OCI-LY7 (cell line): ENCODE measurements around the gene NAA10. TPM values are rescaled to one million over a fixed set of nuclear protein-coding genes. Genes with fewer than 3 reads are reported as not detected.

Experiments
- BruUV-seq: library from RNA; stranded (reverse); fragments of 400-500 nt; replicated peaks from 2 replicates; lab custom pipeline; 2021; lab: Mats Ljungman, UMichigan
- CTCF ChIA-PET: fragments of 300-600 bp; sonication (Branson Sonifier 250); formaldehyde crosslinking; loops from one replicate; lab custom pipeline; 2022; ENCODE audit warnings: antibody characterized with exemption; ENCODE audit not compliant: unreplicated experiment; lab: Charles Lee
- POLR2A ChIA-PET: fragments of 300-600 bp; sonication (Branson Sonifier 250); formaldehyde crosslinking; loops from one replicate; lab custom pipeline; 2022; ENCODE audit warnings: antibody characterized with exemption; lab: Charles Lee
- DNase-seq: peaks from one replicate; pipeline ENCODE4 v3.0.0-alpha.2; 2015; ENCODE audit warnings: low spot score
- H2AFZ ChIP-seq: fragments of 200-600 bp; sonication (generic), shearing (Covaris generic); 2 replicates; pipeline ENCODE4 v1.6.1; 2014; ENCODE audit warnings: mild to moderate bottlenecking, antibody characterized with exemption, low read length, moderate library complexity
- H3K27ac ChIP-seq: fragments of 200-600 bp; sonication (generic); 2 replicates; pipeline ENCODE4 v1.5.1; 2014; ENCODE audit warnings: mixed run types, low read depth, mild to moderate bottlenecking, moderate library complexity, low read length, inconsistent platforms; ENCODE audit not compliant: poor library complexity, severe bottlenecking
- H3K36me3 ChIP-seq: fragments of 200-600 bp; sonication (generic); 2 replicates; pipeline ENCODE4 v1.6.1; 2014; ENCODE audit warnings: mild to moderate bottlenecking, antibody characterized with exemption, low read length, moderate library complexity, mixed read lengths; ENCODE audit not compliant: insufficient read depth
- H3K4me1 ChIP-seq: fragments of 200-600 bp; sonication (generic); 2 replicates; pipeline ENCODE4 v1.5.1; 2014; ENCODE audit warnings: mild to moderate bottlenecking, low read length; ENCODE audit not compliant: insufficient read depth, poor library complexity, severe bottlenecking
- H3K4me2 ChIP-seq: fragments of 200-600 bp; sonication (generic); 2 replicates; pipeline ENCODE4 v1.6.1; 2014; ENCODE audit warnings: mild to moderate bottlenecking, low read length
- H3K4me3 ChIP-seq: fragments of 200-600 bp; sonication (generic); 2 replicates; pipeline ENCODE4 v1.5.1; 2014; ENCODE audit warnings: mild to moderate bottlenecking, low read depth, low read length; ENCODE audit not compliant: poor library complexity, severe bottlenecking
- H3K79me2 ChIP-seq: fragments of 200-600 bp; sonication (generic); 2 replicates; pipeline ENCODE4 v1.6.1; 2016; ENCODE audit warnings: low read depth, mild to moderate bottlenecking, low read length, moderate library complexity, mixed read lengths; ENCODE audit not compliant: insufficient read depth
- H3K9me2 ChIP-seq: fragments of 200-600 bp; sonication (generic); 2 replicates; pipeline ENCODE4 v1.6.1; 2016; ENCODE audit warnings: mild to moderate bottlenecking, low read length, mixed read lengths; ENCODE audit not compliant: insufficient read depth
- H3K9me3 ChIP-seq: fragments of 200-600 bp; sonication (generic); 2 replicates; pipeline ENCODE4 v1.6.1; 2014; ENCODE audit warnings: mild to moderate bottlenecking, mixed run types, low read length, mixed read lengths
- H4K20me1 ChIP-seq: fragments of 200-600 bp; sonication (generic); 2 replicates; pipeline ENCODE4 v1.6.1; 2014; ENCODE audit warnings: mild to moderate bottlenecking, antibody characterized with exemption, low read length, moderate library complexity, mixed read lengths; ENCODE audit not compliant: insufficient read depth
- EZH2phosphoT487 ChIP-seq: fragments of 200-600 bp; sonication (generic); IDR thresholded peaks from 2 replicates; pipeline ENCODE4 v1.6.1; 2018; ENCODE audit warnings: low read depth, borderline replicate concordance, mild to moderate bottlenecking, mixed run types, antibody characterized with exemption, low read length, moderate library complexity, mixed read lengths
- intact Hi-C: fragments of 100-400 bp; cut with micrococcal nuclease; formaldehyde crosslinking; loops from one replicate; pipeline ENCODE4 v1.10.0; 2022; ENCODE audit not compliant: unreplicated experiment
- total RNA-seq, 2 experiments: library from RNA; depleted of rRNA in 1 of 2; stranded (reverse); fragments of >200 nt in 1 of 2; shearing (Covaris generic) in 1 of 2; gene quantifications; 2 replicates each; pipeline ENCODE4 v1.2.3, GENCODE V29; 2014 to 2022
- TF ChIP-seq, protein P1 (sequence below): fragments of 200-600 bp; sonication (generic); conservative IDR thresholded peaks from 2 replicates; pipeline ENCODE4 v1.5.1; 2014; ENCODE audit warnings: mild to moderate bottlenecking, antibody characterized with exemption, low read length, moderate library complexity, mixed read lengths

The NAA10 gene
- total RNA-seq, 2 experiments from 2014 or later, result 82.7 to 105 TPM

DNA sequence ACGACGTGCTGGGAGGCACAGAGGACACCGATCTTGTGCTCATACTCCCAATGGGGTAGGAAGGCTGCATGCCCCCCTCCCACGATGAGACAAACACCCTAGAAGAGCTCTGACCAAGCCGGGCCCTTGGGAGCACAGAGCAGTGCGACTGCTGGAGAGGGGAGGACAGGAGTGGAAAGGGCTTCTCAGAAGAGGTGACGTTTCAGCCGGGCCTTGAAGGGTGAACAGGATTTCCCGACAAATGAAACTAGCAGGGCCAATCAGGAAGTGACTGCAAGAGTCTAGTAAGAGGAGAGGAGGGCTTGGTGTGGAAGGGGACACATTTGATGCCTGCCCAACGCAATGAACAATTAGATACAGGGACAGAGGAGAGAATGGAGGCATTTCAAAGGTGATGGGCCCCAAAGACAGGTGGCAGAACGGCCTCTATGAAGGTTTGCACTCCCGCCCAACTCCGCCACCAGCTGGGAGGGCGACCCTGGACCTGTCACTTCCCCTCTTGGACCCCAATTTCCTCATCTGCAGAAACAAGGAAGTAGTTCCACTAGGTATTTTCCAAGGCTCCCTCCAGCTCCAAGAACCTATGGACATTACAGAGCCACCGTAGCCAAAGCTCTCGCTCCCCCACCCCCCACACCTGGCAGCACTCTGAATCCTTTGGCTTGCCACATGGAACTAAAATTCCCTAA is 32.8 kb upstream of the NAA10 start:
- H3K79me2 ChIP-seq, result peaks cover 84% of the 10 kb centered on the region
- no peak overlapping the region for H2AFZ ChIP-seq
- CTCF ChIA-PET, result interaction anchor here (0.7 to 1.6 kb wide), 7 partner anchors 14 to 42 kb away, joined by 3 to 5 read pairs (median 3); partner anchors contain the start of gene RENBP
- peaks cover 14% of the 10 kb centered on the region; the same call in 1 of the 2 replicates for H4K20me1 ChIP-seq
- TF ChIP-seq, protein P1, sequence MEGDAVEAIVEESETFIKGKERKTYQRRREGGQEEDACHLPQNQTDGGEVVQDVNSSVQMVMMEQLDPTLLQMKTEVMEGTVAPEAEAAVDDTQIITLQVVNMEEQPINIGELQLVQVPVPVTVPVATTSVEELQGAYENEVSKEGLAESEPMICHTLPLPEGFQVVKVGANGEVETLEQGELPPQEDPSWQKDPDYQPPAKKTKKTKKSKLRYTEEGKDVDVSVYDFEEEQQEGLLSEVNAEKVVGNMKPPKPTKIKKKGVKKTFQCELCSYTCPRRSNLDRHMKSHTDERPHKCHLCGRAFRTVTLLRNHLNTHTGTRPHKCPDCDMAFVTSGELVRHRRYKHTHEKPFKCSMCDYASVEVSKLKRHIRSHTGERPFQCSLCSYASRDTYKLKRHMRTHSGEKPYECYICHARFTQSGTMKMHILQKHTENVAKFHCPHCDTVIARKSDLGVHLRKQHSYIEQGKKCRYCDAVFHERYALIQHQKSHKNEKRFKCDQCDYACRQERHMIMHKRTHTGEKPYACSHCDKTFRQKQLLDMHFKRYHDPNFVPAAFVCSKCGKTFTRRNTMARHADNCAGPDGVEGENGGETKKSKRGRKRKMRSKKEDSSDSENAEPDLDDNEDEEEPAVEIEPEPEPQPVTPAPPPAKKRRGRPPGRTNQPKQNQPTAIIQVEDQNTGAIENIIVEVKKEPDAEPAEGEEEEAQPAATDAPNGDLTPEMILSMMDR, result no peak
- TF ChIP-seq EZH2phosphoT487, result no peak
- POLR2A ChIA-PET, result interaction anchor here (0.5 to 5.4 kb wide), 5 partner anchors 8 to 249 kb away, joined by 3 to 33 read pairs (median 3); partner anchors contain the start of gene ARHGAP4
- peak overlapping the region; percentile 89 for H3K27ac ChIP-seq
- BruUV-seq, result no TSS peak
- H3K9me3 ChIP-seq, result no peaks in the 10 kb centered on the region
- intact Hi-C loops, result loop anchor here (5.0 kb wide), 1 partner anchor 175 kb away; the partner anchor contains the start of genes IDH3G and SSR4
- peaks cover 72% of the 10 kb centered on the region for H3K36me3 ChIP-seq
- H3K4me3 ChIP-seq, result peak overlapping the region; percentile 78
- peaks cover 33% of the 10 kb centered on the region for H3K4me1 ChIP-seq
- H3K4me2 ChIP-seq, result peak overlapping the region; percentile 100
- no peak for DNase-seq
- no peaks in the 10 kb centered on the region for H3K9me2 ChIP-seq

DNA sequence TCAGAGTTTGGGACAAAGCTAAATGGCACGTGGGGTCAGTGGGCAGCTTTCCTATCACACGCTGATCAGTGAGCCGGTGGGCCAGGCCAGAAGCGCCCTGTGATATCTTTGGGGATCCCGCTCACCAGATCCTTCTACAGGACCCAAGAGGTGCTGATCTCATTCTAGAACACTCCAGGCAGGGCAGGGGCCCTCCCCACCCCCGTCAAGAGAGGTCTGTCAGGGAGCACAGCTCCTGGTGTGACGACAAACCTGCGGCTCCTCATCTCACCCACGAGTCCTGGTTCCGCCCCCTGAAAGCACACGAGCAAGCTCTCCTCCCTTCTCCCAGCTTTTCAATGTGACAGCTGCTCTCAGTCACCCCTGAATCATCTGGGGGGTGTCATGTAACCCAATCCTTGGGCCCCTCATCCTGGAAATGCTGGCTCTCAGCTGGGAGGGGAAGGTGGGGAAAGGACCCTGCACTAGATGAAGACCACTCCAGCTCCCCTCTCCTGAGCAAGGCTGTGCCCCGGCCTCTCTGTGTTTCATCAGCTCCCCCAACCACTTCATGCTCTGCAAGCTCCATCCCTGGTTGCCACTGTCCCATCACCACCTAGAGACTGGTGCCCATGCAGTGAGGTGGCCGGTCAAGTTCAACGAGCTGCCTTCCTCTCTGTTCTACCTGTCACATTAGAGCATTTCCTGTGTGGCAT is 32.2 kb upstream of the NAA10 start:
- ChIA-PET POLR2A (interaction anchor here (1.1 to 5.4 kb wide), 4 partner anchors 9 to 42 kb away, joined by 4 to 33 read pairs (median 5); partner anchors contain the start of gene ARHGAP4), CTCF (interaction anchor here (1.0 to 1.6 kb wide), 3 partner anchors 14 to 42 kb away, joined by 3 to 4 read pairs (median 3); no protein-coding TSS in a partner anchor)
- Histone ChIP-seq H3K4me1 (peaks cover 33% of the 10 kb centered on the region), H3K4me3 (peak overlapping the region; percentile 78), H3K9me3 (no peaks in the 10 kb centered on the region), H3K27ac (peak overlapping the region; percentile 89), H3K36me3 (peaks cover 78% of the 10 kb centered on the region), H2AFZ (no peak overlapping the region), H4K20me1 (peaks cover 14% of the 10 kb centered on the region; the same call in 1 of the 2 replicates), H3K9me2 (no peaks in the 10 kb centered on the region), H3K79me2 (peaks cover 84% of the 10 kb centered on the region), H3K4me2 (peak overlapping the region; percentile 100)
- DNase-seq, result no peak
- no peak for TF ChIP-seq EZH2phosphoT487
- TF ChIP-seq, protein P1, result no peak
- intact Hi-C loops, result loop anchor here (5.0 kb wide), 1 partner anchor 175 kb away; the partner anchor contains the start of genes IDH3G and SSR4
- no TSS peak for BruUV-seq
